Tibial nerve (tissue), 4 donors: ENCODE measurements around the gene UBE2D2.
A peak's percentile ranks its signal among the peaks of the same experiment; 100 is the strongest.

Source experiments
- EP300 ChIP-seq, 2 donors: sonication (generic); formaldehyde crosslinking; IDR thresholded peaks; one replicate each; pipeline ENCODE4 v1.6.1; 2017; ENCODE audit warnings: antibody characterized with exemption in 2 of 2, mild to moderate bottlenecking in 1 of 2
- POLR2A ChIP-seq, 2 donors: fragments of 450-650 bp; IDR thresholded peaks; one replicate each; pipeline ENCODE4 v1.6.1; 2017; ENCODE audit warnings: antibody characterized with exemption in 2 of 2, mild to moderate bottlenecking in 2 of 2, moderate library complexity in 2 of 2
- TF ChIP-seq, protein P1 (sequence below), 5 experiments: fragments of 200-600 bp in 3 of 5; fragments of 450-650 bp in 2 of 5; sonication (generic) in 3 of 5; IDR thresholded peaks; one replicate each; pipeline ENCODE4 v1.5.1; 2016 to 2019; ENCODE audit warnings: antibody characterized with exemption in 5 of 5, mild to moderate bottlenecking in 3 of 5, moderate library complexity in 2 of 5

DNA sequence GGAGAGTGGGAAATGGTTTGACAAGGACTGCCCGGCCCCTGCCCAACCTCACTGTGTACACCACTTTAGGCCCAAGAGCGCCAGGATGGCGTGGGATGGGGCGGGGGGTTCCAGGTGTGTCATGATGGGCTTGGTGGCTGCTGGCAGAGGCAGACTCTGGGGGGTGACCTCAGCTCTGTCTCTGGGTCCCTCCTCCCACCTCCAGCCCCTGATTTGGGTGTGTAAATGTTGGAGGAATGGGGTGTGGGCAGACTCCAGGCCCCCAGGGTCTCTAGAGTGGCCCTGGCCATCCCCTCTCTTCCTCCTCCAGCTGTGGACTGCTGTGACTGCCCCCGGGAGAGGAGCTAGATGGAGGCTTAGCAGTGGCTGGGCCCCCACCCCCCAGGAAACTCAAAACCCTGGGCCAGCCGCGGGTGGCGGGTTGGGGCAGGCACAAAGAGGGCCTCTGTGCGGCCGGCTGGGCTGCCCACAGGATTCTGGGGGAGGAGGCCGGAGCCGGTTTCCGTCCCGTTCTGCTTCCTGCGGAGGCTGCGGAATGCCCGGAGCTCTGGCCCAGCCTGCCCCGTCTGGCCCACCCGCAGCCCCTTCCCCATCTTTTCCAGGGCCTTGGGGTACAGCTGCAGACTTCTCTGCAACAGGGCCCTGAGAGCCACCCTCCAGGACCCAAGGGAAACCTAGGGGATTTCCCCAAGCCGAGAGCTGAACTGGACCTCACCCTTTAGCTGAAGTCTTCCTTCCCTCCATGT lies 110.1 kb downstream of the UBE2D2 start:
- no peak for TF ChIP-seq POLR2A (IDR thresholded peaks at IDR 0.05)
- TF ChIP-seq, protein P1, sequence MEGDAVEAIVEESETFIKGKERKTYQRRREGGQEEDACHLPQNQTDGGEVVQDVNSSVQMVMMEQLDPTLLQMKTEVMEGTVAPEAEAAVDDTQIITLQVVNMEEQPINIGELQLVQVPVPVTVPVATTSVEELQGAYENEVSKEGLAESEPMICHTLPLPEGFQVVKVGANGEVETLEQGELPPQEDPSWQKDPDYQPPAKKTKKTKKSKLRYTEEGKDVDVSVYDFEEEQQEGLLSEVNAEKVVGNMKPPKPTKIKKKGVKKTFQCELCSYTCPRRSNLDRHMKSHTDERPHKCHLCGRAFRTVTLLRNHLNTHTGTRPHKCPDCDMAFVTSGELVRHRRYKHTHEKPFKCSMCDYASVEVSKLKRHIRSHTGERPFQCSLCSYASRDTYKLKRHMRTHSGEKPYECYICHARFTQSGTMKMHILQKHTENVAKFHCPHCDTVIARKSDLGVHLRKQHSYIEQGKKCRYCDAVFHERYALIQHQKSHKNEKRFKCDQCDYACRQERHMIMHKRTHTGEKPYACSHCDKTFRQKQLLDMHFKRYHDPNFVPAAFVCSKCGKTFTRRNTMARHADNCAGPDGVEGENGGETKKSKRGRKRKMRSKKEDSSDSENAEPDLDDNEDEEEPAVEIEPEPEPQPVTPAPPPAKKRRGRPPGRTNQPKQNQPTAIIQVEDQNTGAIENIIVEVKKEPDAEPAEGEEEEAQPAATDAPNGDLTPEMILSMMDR (IDR thresholded peaks at IDR 0.05), result no peak
- peak; percentile 43 to 81 for TF ChIP-seq EP300 (IDR thresholded peaks at IDR 0.05)
